ENCODE results near the gene OPN3. TPM values are rescaled to one million over a fixed set of nuclear protein-coding genes. Genes with fewer than 3 reads are reported as not detected.

The OPN3 gene
- total and polyA plus RNA-seq, 9 of the 15 experiments (the other 6 are each of a cell fraction or from before 2014, with no cell fraction given), result 4.2 to 34.6 (median 17.0) TPM

DNA sequence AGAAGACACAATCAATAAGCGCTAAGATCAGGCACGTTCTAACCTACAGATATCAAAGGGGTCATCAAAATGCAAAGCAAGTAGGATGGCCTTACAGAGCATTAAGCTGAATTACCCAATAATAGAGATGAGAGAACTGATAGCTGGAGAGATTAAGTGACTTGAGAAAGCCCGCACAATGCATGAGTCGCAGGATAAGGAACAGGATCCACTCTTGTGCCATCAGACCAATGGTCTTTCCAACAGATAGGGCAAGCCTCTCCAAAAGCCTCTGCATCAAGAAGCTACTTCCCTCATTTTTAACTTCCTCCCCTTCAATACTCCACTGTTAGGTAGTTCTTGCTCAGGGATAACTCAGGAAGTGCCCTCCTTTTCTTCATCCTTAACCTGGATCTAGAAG lies 2.6 kb downstream of the OPN3 start (continued):
- TF ChIP-seq, protein P1, sequence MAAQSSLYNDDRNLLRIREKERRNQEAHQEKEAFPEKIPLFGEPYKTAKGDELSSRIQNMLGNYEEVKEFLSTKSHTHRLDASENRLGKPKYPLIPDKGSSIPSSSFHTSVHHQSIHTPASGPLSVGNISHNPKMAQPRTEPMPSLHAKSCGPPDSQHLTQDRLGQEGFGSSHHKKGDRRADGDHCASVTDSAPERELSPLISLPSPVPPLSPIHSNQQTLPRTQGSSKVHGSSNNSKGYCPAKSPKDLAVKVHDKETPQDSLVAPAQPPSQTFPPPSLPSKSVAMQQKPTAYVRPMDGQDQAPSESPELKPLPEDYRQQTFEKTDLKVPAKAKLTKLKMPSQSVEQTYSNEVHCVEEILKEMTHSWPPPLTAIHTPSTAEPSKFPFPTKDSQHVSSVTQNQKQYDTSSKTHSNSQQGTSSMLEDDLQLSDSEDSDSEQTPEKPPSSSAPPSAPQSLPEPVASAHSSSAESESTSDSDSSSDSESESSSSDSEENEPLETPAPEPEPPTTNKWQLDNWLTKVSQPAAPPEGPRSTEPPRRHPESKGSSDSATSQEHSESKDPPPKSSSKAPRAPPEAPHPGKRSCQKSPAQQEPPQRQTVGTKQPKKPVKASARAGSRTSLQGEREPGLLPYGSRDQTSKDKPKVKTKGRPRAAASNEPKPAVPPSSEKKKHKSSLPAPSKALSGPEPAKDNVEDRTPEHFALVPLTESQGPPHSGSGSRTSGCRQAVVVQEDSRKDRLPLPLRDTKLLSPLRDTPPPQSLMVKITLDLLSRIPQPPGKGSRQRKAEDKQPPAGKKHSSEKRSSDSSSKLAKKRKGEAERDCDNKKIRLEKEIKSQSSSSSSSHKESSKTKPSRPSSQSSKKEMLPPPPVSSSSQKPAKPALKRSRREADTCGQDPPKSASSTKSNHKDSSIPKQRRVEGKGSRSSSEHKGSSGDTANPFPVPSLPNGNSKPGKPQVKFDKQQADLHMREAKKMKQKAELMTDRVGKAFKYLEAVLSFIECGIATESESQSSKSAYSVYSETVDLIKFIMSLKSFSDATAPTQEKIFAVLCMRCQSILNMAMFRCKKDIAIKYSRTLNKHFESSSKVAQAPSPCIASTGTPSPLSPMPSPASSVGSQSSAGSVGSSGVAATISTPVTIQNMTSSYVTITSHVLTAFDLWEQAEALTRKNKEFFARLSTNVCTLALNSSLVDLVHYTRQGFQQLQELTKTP (IDR thresholded peaks at IDR 0.05; ENCODE audit: low read depth in 1 of 2, partially characterized antibody in 2 of 2), result peak in 1 of 2 experiments; percentile 41
- TF ChIP-seq KAT2B (IDR thresholded peaks at IDR 0.05; ENCODE audit: low read depth, low read length) (no peak), SMARCE1 (IDR thresholded peaks at IDR 0.05) (no peak), SMARCB1 (IDR thresholded peaks at IDR 0.05; ENCODE audit: insufficient read length, low read depth) (no peak), NFIX (CRISPR knock-in tag; IDR thresholded peaks at IDR 0.05; ENCODE audit: low read depth) (no peak), EHMT2 (IDR thresholded peaks at IDR 0.05) (0 out of 2 replicates have a peak, but pooled peaks have one; percentile 12), CXXC5 (CRISPR knock-in tag; IDR thresholded peaks at IDR 0.05) (peak; percentile 28; the same call in 1 of the 2 replicates), CCNT2 (IDR thresholded peaks at IDR 0.05; ENCODE audit: borderline replicate concordance, extremely low read depth, insufficient read length, low read depth, low read length) (peak; percentile 21), BCOR (IDR thresholded peaks at IDR 0.05) (no peak), USF2 (CRISPR knock-in tag; IDR thresholded peaks at IDR 0.05) (no peak), ILK (tag; IDR thresholded peaks at IDR 0.05; ENCODE audit: borderline replicate concordance, low read depth) (no peak), SAP30 (IDR thresholded peaks at IDR 0.05; ENCODE audit: borderline replicate concordance, insufficient read depth, low read depth, low read length, poor library complexity, severe bottlenecking) (peak; percentile 6), SETDB1 (IDR thresholded peaks at IDR 0.05; ENCODE audit: low read length) (no peak), PTRF (tag; IDR thresholded peaks at IDR 0.05) (no peak), NCOA2 (IDR thresholded peaks at IDR 0.05; ENCODE audit: partially characterized antibody in 2 of 2) (no peak), GATA2 (CRISPR knock-in tag; IDR thresholded peaks at IDR 0.05) (0 out of 2 replicates have a peak, but pooled peaks have one; percentile 5)
- TF ChIP-seq, protein P2, sequence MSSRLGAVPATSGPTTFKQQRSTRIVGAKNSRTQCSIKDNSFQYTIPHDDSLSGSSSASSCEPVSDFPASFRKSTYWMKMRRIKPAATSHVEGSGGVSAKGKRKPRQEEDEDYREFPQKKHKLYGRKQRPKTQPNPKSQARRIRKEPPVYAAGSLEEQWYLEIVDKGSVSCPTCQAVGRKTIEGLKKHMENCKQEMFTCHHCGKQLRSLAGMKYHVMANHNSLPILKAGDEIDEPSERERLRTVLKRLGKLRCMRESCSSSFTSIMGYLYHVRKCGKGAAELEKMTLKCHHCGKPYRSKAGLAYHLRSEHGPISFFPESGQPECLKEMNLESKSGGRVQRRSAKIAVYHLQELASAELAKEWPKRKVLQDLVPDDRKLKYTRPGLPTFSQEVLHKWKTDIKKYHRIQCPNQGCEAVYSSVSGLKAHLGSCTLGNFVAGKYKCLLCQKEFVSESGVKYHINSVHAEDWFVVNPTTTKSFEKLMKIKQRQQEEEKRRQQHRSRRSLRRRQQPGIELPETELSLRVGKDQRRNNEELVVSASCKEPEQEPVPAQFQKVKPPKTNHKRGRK (tag; IDR thresholded peaks at IDR 0.05), result no peak
- TF ChIP-seq, protein P3, sequence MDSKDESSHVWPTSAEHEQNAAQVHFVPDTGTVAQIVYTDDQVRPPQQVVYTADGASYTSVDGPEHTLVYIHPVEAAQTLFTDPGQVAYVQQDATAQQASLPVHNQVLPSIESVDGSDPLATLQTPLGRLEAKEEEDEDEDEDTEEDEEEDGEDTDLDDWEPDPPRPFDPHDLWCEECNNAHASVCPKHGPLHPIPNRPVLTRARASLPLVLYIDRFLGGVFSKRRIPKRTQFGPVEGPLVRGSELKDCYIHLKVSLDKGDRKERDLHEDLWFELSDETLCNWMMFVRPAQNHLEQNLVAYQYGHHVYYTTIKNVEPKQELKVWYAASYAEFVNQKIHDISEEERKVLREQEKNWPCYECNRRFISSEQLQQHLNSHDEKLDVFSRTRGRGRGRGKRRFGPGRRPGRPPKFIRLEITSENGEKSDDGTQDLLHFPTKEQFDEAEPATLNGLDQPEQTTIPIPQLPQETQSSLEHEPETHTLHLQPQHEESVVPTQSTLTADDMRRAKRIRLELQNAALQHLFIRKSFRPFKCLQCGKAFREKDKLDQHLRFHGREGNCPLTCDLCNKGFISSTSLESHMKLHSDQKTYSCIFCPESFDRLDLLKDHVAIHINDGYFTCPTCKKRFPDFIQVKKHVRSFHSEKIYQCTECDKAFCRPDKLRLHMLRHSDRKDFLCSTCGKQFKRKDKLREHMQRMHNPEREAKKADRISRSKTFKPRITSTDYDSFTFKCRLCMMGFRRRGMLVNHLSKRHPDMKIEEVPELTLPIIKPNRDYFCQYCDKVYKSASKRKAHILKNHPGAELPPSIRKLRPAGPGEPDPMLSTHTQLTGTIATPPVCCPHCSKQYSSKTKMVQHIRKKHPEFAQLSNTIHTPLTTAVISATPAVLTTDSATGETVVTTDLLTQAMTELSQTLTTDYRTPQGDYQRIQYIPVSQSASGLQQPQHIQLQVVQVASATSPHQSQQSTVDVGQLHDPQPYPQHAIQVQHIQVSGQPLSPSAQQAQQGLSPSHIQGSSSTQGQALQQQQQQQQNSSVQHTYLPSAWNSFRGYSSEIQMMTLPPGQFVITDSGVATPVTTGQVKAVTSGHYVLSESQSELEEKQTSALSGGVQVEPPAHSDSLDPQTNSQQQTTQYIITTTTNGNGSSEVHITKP (IDR thresholded peaks at IDR 0.05; ENCODE audit: partially characterized antibody), result peak; percentile 23
